ENCODE results near the gene PRKCQ.

- TF ChIP-seq POLR2AphosphoS5 (IDR thresholded peaks at IDR 0.05; ENCODE audit: low read depth, low read length), result no peak
- no peak for TF ChIP-seq POLR2A (IDR thresholded peaks at IDR 0.05; ENCODE audit: low read depth, low read length)
- no peak for TF ChIP-seq PAX5 (IDR thresholded peaks at IDR 0.05; ENCODE audit: insufficient read depth, low read length, severe bottlenecking)
- no peak for TF ChIP-seq TAF1 (IDR thresholded peaks at IDR 0.05; ENCODE audit: low read depth, low read length)
Measured at GRCh38 chr10:6394084-6394483, 186.0 kb downstream of the PRKCQ start.
